GM13976 (cell line): ENCODE data around the gene PAPPA.

Experiments
- DNase-seq: peaks from one replicate; pipeline ENCODE4 v3.0.0; 2012; ENCODE audit warnings: low spot score
- CTCF ChIP-seq: IDR thresholded peaks from 2 replicates; pipeline ENCODE4 v1.5.1; 2012; ENCODE audit warnings: borderline replicate concordance, mild to moderate bottlenecking; ENCODE audit not compliant: insufficient read depth; ENCODE audit errors: extremely low read depth, missing control alignments, control extremely low read depth
- in situ Hi-C: fragments of 300-500 bp; cut with MboI; formaldehyde crosslinking; loops from one replicate; pipeline ENCODE4 v1.12.0; 2022; ENCODE audit warnings: low sequenced_read_pairs, mixed read lengths, inconsistent platforms; ENCODE audit not compliant: unreplicated experiment

The PAPPA gene

GRCh38 chr9:116154976-116155697 is 1.5 kb downstream of the PAPPA start:
- peak; percentile 49 for DNase-seq
- in situ Hi-C loops, result loop anchor here (10.0 to 25.0 kb wide), 2 partner anchors 420 to 507 kb away; no protein-coding TSS in a partner anchor
- TF ChIP-seq CTCF, result no peak

- TF ChIP-seq CTCF, result no peak
- no peak for DNase-seq
- in situ Hi-C loops, result loop anchor here (10.0 to 25.0 kb wide), 2 partner anchors 419 to 507 kb away; no protein-coding TSS in a partner anchor
Measured at GRCh38 chr9:116155698-116156039, 2.1 kb downstream of the PAPPA start.

GRCh38 chr9:116156621-116157314 is 3.2 kb downstream of the PAPPA start:
- DNase-seq, result peak; percentile 16
- in situ Hi-C loops, result loop anchor here (10.0 to 25.0 kb wide), 2 partner anchors 418 to 506 kb away; no protein-coding TSS in a partner anchor
- no peak for TF ChIP-seq CTCF

GRCh38 chr9:116157436-116158138 is 4.0 kb downstream of the PAPPA start:
- in situ Hi-C loops, result loop anchor here (10.0 to 25.0 kb wide), 2 partner anchors 417 to 505 kb away; no protein-coding TSS in a partner anchor
- DNase-seq, result no peak
- TF ChIP-seq CTCF, result no peak

- no peak for TF ChIP-seq CTCF
- no peak for DNase-seq
- in situ Hi-C loops, result loop anchor here (25.0 kb wide), 1 partner anchor 501 kb away; no protein-coding TSS in a partner anchor
Measured at GRCh38 chr9:116160676-116161571, 7.3 kb downstream of the PAPPA start.

GRCh38 chr9:116162241-116162781 is 8.7 kb downstream of the PAPPA start:
- in situ Hi-C loops, result loop anchor here (25.0 kb wide), 1 partner anchor 500 kb away; no protein-coding TSS in a partner anchor
- TF ChIP-seq CTCF, result no peak
- no peak for DNase-seq
